ENCODE data around the gene C19orf25.

DNA sequence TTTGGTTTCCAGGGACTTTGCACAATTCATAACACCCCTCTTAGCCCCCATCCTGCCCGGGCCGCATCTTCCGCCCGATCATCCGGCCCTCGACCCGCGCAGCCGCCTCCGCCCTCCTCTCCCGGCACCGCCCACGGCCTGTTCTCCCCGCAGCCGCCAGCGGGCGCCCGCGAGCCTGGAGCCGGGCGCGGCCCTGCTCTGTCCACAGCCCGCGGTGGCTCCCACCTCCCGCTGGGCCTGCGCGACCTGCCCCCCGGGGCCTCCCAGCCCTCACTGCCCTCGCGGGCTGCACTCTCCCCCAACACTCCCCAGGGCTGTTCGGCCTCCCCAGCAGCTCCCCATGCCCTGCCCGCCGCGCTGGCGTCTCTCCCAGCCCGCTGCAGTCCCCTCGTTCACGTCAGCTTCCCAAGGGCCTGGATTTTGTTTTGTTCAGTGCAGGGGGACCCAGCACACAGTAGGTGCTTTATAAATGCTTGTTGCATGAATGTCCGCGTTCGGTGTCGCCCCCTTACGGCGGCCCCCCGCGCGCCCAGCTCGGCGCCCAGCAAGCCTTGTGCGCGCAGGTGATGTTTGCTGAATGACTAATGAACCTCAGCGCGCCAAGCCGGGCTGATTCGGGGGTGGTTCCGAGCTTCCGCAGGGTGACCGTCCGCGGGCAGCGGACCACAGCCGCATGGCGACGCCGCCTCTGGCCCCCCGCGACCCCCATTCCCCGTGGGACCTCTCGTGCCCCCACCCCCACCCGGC is 33.7 kb downstream of the C19orf25 start:
- TF ChIP-seq, protein P1, sequence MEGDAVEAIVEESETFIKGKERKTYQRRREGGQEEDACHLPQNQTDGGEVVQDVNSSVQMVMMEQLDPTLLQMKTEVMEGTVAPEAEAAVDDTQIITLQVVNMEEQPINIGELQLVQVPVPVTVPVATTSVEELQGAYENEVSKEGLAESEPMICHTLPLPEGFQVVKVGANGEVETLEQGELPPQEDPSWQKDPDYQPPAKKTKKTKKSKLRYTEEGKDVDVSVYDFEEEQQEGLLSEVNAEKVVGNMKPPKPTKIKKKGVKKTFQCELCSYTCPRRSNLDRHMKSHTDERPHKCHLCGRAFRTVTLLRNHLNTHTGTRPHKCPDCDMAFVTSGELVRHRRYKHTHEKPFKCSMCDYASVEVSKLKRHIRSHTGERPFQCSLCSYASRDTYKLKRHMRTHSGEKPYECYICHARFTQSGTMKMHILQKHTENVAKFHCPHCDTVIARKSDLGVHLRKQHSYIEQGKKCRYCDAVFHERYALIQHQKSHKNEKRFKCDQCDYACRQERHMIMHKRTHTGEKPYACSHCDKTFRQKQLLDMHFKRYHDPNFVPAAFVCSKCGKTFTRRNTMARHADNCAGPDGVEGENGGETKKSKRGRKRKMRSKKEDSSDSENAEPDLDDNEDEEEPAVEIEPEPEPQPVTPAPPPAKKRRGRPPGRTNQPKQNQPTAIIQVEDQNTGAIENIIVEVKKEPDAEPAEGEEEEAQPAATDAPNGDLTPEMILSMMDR (IDR thresholded peaks at IDR 0.05), result peak; percentile 89 to 97 (median 95)
- TF ChIP-seq POLR2A (IDR thresholded peaks at IDR 0.05), result no peak

Data from right lobe of liver (tissue), 4 donors.